GM21447 (cell line): Measurements from ENCODE around the gene PSPN.
"Not testable (repeated sequence)": the region's sequence is repeated elsewhere in the genome, so short reads cannot be mapped to it uniquely, and the experiment has no call there.

Source experiments
- ATAC-seq: cut with Tn5 transposase; IDR thresholded peaks from one replicate; pipeline ENCODE4 v1.9.1; 2021; ENCODE audit not compliant: unreplicated experiment

PSPN gene

DNA sequence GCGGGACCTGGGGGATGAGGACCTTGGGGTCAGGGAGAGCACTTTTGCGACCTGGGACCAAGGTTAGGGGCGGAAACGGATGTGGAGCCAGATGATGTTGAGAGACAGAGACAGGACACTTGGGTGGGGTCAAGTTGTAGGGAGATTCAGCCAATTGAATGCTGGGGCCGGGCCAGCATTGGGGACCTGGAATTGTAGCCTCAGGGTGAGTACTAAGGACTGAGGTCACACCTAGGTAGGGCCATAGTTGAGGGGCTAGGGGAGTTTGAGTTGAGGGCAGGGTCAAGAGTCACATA lies 2.0 kb downstream of the PSPN start:
- no peak for ATAC-seq

DNA sequence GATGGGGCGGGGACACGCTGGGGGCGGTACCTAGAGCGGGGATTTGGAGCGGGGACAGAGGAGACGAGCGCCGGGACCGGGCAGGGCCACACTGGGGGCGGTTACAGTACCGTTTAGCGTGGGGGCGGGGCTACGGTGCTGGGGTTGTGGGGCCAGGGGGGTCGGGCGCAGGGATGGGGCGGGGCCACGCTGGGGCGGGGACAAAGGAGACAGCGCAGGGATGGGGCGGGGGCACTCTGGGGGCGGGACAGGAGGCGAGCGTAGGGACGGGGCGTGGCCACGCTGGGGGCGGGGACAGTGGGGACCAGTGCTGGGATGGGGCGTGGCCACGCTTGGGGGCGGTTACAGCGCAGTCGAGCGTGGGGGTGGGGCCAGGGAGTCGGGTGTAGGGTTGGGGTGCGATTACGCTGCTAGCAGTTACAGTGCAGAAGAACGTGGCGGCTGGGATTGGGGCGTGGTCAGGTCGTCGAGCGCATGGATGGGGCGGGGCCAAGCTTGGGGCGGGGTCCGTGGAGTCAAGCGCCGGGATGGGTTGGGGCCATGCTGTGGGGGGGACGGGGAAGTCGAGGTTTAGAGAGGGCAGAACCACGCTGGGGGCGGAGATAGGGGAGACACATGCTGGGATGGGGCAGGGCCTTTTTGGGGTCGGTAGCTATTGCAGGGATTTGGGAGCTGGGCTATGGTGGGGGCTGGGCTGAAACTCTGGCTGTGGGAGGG lies 2.5 kb downstream of the PSPN start:
- ATAC-seq: peak; percentile 45

DNA sequence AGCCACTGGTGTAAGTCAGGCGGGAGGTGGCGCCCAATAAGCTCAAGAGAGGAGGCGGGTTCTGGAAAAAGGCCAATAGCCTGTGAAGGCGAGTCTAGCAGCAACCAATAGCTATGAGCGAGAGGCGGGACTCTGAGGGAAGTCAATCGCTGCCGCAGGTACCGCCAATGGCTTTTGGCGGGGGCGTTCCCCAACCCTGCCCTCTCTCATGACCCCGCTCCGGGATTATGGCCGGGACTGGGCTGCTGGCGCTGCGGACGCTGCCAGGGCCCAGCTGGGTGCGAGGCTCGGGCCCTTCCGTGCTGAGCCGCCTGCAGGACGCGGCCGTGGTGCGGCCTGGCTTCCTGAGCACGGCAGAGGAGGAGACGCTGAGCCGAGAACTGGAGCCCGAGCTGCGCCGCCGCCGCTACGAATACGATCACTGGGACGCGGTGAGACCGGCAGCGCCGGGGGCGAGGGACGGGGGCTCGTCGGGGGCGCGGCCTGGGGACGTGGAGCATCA lies 3.1 kb downstream of the PSPN start, which contains the start of gene ALKBH7:
ALKBH7 (plus strand) TSS at position 201 of the 502 bp plus-strand sequence; CDS start at position 228, 27 bp downstream.
- ATAC-seq: peak; percentile 74

DNA sequence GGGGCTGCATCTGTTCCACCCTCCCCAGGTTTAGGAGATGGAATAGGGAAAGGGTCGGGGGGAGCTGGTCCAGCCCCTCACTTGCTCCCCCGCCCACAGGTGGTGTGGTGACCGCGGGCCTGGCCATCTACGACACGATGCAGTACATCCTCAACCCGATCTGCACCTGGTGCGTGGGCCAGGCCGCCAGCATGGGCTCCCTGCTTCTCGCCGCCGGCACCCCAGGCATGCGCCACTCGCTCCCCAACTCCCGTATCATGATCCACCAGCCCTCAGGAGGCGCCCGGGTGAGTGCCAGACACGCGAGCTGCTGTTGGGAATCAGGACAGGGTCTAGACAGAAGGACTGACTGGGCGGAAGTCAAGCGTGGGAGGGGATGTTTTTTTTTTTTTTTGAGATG lies 11.4 kb downstream of the PSPN start:
- ATAC-seq: no peak

DNA sequence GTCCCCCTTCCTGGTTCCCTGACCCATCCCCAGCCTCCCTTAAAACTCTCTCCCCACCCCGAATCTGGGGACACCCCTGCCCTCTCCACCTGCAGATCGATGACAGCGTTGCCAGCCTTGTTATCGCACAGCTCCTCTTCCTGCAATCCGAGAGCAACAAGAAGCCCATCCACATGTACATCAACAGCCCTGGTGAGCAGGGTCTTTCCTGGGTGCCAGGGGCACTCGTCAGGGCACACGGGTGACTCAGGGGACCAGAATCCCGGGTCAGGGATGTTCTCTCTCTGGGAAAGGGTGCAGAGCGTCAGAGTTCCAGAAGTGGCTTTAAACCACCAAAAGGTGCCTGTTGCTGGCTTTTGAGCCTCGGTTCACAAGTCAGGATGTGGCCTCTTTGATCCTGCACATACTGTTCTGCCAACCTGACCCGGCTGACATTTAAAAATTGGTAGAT lies 13.4 kb downstream of the PSPN start:
- no peak for ATAC-seq

DNA sequence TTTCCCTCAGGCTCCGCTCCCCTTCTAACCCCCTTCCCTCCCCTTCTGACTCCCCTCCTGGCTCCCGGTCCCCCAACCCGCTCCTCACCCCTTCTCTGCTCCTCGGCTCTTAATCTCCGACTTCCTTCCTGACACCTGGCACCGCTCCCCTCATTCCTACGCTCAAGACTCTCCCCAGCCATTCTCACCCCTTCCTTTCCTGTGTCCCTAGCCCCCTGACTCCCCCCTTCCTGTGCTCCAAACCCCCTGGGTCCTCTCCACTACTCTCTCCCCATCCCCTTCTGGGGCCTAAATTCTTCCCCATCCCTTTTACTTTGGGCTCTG lies 13.7 kb downstream of the PSPN start:
- no peak for ATAC-seq

DNA sequence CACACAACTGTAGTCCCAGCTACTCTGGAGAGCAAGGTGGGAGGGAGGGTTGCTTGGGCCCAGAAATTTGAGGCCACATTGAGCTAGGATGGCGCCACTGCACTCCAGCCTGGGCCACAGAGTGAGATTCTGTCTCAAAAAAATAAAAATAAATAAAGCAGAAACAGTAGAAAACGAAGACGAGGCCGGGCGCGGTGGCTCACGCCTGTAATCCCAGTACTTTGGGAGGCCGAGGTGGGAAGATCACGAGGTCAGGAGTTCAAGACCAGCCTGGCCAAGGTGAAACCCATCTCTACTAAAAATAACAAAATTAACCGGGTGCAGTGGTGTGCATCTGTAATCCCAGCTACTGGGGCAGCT lies 14.9 kb downstream of the PSPN start:
- not testable (repeated sequence) for ATAC-seq

DNA sequence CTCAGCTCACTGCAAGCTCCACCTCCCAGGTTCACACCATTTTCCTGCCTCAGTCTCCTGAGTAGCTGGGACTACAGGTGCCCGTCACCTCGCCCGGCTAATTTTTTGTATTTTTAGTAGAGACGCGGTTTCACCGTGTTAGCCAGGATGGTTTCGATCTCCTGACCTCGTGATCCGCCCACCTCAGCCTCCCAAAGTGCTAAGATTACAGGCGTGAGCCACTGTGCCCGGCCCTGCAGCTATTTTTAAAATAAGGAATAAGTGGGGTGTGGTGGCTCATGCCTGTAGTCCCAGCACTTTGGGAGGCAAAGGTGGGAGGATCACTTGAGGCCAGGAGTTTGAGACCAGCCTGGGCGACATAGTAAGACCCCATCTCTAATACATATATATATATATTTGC lies 15.3 kb downstream of the PSPN start:
- ATAC-seq: not testable (repeated sequence)

DNA sequence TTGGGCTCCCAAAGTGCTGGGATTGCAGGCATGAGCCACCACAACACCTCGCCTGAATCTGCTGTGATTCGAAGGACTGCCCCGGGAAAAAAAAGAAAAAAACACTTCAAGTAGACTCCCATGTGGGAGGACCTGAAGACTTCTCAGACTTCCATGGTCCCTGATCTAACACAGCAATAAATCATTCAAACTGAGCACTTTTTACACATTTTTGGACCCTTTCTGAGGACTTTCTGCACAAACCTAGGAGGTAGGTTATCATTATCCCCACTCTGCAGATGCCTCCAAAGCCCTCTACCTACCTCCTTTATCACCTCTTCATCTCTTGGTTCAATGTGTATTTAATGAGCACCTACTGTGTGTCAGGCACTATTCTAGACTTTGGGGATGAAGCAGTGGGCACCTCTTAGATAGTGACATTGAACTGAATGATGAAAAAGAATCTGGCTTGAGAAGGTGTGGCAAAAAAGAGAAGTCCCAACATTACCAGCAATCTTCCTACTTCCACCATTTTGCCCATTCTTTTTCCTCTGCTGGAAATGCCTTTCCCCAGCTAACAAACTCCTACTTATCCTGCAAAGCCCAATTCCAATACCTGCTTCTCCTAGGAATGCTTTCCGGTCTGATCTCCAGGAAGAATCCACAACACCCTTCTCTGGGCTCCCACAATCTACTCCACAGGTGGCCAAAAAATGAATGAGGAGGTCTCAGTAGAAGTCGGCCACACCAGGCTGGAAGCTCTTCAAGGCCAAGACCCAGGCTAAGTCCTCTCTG lies 16.0 kb downstream of the PSPN start:
- ATAC-seq: no peak

DNA sequence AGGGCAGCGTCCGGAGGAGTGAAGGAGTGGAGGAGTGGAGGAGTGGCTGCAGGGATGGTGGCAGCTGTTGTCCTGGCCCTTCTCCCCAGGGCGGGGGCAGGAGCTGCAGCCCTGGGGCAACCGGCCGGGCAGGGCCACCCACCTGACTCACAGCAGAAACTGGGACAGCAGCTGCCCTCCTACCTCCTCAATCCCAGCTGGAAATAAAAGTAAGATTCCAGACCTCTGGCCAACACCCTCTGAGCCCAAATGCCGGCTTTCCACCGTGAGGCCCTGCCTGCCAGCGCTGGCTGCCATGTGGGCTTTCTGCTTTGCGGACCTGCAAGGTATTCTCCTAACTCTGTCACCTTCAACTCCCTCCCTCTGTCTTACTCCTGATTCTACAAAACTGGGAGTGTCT lies 17.7 kb downstream of the PSPN start:
- ATAC-seq: no peak

DNA sequence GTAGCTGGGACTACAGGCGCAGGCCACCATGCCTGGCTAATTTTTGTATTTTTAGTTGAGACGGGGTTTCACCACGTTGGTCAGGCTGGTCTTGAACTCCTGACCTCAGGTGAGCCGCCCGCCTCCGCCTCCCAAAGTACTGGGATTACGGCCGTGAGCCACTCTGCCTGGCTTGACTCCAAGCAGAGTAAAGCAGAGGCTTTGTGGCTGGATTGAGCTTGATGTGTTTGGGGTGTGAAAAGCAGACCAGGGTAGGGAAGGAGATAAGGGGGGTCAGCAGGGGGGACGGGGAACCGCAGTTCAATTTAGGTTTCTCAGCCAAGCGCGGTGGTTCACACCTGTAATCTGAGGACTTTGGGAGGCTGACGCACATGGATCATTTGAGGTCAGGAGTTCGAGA lies 18.6 kb downstream of the PSPN start:
- no peak for ATAC-seq

DNA sequence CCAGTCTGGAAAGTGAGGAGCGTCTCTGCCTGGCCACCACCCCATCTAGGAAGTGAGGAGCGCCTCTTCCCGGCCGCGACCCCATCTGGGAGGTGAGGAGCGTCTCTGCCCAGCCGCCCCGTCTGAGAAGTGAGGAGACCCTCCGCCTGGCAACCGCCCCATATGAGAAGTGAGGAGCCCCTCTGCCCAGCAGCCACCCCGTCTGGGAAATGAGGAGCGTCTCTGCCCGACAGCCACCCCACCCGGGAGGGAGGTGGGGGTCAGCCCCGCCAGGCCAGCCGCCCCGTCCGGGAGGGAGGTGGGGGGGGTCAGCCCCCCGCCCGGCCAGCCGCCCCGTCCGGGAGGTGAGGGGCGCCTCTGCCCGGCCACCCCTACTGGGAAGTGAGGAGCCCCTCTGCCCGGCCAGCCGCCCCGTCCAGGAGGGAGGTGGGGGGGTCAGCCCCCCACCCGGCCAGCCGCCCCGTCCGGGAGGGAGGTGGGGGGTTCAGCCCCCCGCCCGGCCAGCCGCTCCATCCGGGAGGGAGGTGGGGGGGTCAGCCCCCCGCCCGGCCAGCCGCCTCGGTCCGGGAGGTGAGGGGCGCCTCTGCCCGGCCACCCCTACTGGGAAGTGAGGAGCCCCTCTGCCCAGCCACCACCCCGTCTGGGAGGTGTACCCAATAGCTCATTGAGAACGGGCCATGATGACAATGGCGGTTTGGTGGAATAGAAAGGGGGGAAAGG lies 20.3 kb downstream of the PSPN start:
- not testable (repeated sequence) for ATAC-seq

DNA sequence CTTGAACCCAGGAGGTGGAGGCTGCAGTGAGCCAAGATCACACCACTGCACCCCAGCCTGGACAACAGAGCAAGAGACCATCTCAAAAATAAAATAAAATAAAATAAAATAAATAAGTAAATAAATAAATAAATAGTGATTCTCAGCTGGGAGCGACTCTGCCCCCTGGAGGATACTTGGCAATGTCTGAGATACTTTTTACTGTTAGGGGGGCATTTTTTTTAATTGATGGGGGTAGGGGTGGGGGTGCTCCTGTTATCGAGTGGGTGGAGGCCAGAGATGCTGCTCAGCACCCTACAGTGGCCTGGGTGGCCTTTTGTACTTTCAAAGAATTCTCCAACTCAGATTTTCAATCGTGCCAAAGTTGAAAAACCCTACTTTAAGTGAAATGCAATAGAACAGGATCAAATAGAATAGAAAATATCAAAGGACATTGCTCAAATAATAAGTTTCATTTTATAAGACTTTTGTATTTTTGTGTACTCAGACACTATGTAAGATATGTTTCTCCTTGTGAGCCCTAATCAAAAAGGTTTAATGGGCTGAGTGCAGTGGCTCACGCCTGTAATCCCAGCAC lies 21.5 kb downstream of the PSPN start:
- ATAC-seq: no peak

DNA sequence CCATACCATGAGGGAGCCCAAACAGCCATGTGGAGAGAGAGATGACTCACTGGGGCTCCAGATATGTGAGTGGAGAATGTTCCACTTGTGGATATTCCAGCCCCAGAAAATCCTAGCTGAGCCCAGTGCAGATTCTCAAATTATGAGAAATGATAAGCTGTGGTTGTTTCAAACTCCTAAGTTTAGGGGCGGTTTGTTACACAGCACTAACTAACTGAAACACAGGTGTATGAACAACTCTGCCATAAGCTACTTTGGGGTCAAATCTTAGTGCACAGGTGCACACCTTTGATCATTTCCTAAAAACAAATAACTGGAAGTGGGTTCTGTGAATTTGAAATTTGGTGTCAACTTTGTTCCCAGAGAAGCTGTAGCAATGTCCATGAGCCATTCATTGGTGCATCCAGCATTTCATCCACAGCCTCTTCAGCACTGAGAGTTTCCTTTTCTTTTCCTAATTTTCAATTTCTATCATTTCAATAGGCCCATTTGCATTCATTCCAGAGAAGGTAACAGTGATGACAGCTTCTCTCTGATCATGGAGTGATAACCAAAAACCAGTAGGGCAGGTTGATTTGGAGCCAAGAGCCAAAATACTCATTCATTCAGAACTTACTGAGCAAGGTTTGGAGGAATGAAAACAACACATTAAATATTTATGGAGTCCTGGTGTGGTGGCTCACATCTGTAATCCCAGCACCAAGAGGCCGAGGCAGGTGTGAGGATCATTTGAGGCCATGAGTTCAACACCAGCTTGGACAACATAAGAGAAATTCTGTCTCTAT lies 23.2 kb downstream of the PSPN start:
- ATAC-seq: no peak

DNA sequence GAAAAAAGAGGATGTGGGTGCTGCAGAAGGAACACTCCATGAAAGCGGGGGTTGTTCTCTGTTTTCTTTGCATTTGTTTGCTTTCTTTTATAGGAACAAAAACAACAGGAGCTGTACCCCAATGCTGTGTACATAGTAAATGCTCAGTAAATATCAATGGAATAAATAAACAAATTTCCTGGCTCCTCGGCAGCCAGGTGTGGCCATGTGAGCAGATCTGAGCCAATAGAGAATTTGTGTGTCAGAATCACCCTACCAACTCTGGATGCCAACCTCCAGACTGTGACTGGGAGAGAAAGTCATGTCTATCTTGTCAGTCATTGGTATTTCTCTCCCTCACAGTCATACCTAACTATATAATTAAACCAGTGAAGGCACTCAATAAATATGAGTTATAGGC lies 25.0 kb downstream of the PSPN start:
- ATAC-seq: no peak

DNA sequence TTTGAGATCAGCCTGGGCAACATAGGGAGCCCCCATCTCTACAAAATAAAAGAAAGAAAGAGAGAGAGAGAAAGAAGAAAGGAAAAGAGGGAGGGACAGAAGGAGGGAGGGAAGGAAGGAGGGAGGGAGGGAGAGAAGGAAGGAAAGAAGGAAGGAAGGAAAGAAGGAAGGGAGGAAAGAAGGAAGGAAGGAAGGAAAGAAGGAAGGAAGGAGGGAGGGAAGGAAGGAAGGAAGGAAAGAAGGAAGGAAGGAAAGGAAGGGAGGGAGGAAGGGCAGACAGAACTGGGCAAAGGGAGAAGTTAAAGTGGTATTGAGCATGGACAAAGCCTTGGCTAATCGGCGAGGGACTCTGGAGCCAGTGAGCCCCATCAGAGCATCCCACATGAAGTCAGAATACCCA lies 26.5 kb downstream of the PSPN start:
- not testable (repeated sequence) for ATAC-seq

DNA sequence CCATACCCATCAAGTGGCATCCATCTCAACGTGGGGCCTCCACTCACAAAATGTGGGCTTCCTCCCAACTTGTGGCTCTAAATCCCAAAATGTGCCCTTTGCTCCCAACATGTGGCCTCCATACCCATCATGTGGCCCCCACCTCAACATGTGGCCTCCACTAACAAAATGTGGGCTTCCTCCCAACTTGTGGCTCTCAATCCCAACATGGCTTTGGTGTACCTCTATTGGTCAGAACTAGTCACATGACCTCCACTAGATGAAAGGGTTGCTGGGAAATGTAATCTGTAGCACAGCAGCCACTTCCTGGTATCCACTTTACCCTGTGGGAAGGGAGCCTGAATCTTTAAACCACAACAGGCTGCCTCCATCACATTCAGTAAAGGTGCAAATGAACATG lies 32.3 kb downstream of the PSPN start:
- no peak for ATAC-seq

DNA sequence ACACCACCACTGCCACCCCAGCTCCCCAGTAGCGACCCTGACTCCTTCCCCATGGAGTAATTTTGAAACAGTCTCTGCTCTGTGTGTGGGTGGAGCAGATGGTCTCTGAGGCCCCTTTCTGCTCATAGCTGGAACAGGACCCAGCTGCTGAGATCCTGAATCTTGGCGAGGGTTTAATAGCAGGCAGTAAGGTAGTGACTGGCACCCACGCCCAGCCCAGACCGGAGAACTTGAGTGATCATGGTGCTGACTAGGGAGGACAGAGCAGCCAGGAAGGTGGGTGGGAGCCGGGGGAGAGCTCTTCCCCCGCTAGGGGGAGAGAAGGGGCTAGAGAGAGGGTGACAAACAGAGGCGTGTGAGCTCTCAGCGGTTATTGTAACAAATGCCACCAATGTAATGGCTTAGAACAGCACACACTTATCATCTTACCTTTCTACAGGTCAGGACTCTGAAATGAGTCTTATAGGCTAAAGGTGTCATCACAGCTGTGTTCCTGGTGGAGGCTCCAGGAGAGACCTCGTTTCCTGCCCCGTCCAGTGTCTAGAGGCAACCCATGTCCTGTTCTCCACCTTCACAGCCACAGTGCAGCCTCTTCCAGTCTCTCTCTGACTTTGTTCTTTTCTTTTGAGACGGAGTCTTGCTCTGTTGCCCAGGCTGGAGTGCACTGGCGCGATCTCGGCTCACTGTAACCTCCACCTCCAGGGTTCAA lies 35.1 kb downstream of the PSPN start:
- no peak for ATAC-seq

DNA sequence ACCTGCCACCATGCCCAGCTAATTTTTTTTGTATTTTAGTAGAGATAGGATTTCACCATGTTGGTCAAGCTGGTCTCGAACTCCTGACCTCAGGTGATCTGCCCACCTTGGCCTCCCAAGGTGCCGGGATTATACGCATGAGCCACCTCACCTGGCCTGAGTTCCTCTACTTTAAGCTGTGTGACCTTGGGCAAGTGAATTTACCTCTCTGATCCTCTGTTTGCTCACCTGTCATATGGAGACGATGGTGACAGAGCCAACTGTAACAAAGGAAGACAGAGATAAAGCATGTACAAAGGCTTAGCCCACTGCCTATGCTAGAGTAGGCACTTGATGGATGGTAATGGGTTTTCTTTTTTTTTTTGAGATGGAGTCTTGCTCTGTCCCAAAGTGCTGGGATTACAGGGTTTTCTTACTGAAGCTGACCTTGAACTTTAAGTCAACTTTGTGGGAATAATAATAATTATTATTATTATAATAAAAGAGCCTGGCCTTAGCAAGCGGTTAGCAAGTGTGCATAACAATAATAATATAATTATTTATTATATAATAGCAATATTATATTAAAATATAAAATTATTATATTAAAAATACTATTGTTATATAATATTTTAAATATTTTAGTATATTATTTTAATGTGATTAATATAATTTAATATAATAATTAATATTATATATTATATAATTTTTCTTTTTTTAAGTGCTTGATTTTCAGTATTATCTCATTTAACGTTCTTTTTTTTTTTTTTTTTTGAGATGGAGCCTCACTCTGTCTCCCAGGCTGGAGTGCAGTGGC lies 41.0 kb downstream of the PSPN start:
- no peak for ATAC-seq
